Aorta (tissue), 5 donors: ENCODE results near the gene SELENON. TPM values are rescaled to one million over a fixed set of nuclear protein-coding genes. Genes with fewer than 3 reads are reported as not detected.

Experiments used
- ATAC-seq: fragments of 200-7000 bp; cut with Tn5 transposase; one replicate; pipeline ENCODE4 v1.9.1; 2022; ENCODE audit warnings: moderate library complexity; ENCODE audit not compliant: low FRiP score
- DNase-seq, 2 donors: peaks; one replicate each; pipeline ENCODE4 v3.0.0-alpha.2; 2020
- H3K27ac ChIP-seq, 2 donors: one replicate each; pipeline ENCODE4 v1.5.1; 2013; ENCODE audit warnings: low read length in 2 of 2, mild to moderate bottlenecking in 2 of 2, moderate library complexity in 2 of 2, control low read depth in 1 of 2, inconsistent platforms in 1 of 2, low read depth in 1 of 2
- H3K27me3 ChIP-seq, 2 donors: one replicate each; pipeline ENCODE4 v1.6.1; 2013; ENCODE audit warnings: control low read depth in 1 of 2, low read length in 1 of 2, mild to moderate bottlenecking in 1 of 2, moderate library complexity in 1 of 2; ENCODE audit not compliant: insufficient read depth in 2 of 2, control insufficient read depth in 1 of 2
- H3K36me3 ChIP-seq, 2 donors: one replicate each; pipeline ENCODE4 v1.6.1; 2013; ENCODE audit warnings: control low read depth in 1 of 2, low read length in 1 of 2, mild to moderate bottlenecking in 1 of 2; ENCODE audit not compliant: insufficient read depth in 2 of 2, control insufficient read depth in 1 of 2
- H3K4me1 ChIP-seq, 2 donors: one replicate each; pipeline ENCODE4 v1.6.1; 2013; ENCODE audit warnings: low read length in 2 of 2, control low read depth in 1 of 2, mild to moderate bottlenecking in 1 of 2, moderate library complexity in 1 of 2; ENCODE audit not compliant: insufficient read depth in 2 of 2, control insufficient read depth in 1 of 2
- H3K4me3 ChIP-seq, 2 donors: one replicate each; pipeline ENCODE4 v1.5.1; 2013; ENCODE audit warnings: low read length in 2 of 2, control low read depth in 1 of 2, mild to moderate bottlenecking in 1 of 2
- H3K9me3 ChIP-seq: one replicate; pipeline ENCODE4 v1.6.1; 2013; ENCODE audit warnings: mild to moderate bottlenecking, low read length; ENCODE audit not compliant: control insufficient read depth
- WGBS, 2 donors: extraction: QIAGEN DNeasy Blood & Tissue Kit; methylation state at CpG; one replicate each; pipeline ENCODE4 v1.1.7; 2013; 5-methylcytosine and 5-hydroxymethylcytosine counted together
- intact Hi-C, 2 donors: fragments of 100-400 bp; cut with DNase I; formaldehyde crosslinking; loops; one replicate each; pipeline versions ENCODE4 v1.14.2 to v1.15.0; 2022
- polyA plus RNA-seq, 2 donors: library from polyadenylated mRNA; stranded (reverse); fragments of 200-250 nt; gene quantifications; one replicate each; pipeline ENCODE4 v1.2.3, GENCODE V29; 2013
- total RNA-seq, 2 donors: library from RNA; stranded (reverse); fragmentation: NEBNext Ultra II Directional; extraction: Animal tissue kit (Norgen Biotek cat#: 25700); gene quantifications; one replicate each; pipeline ENCODE4 v1.2.1, GENCODE V29; 2021
- donor health status: healthy with polysubstance abuse.
- donor health status: Bipolar disorder and iron deficiency.
- donor health status: DM: no; HTN: no; CAD: no.
- donor health status: DM: no; HTN: no; CAD: no.
- donor health status: DM: yes; HTN: yes; CAD: no.

The SELENON gene
- total and polyA plus RNA-seq, 4 donors = 13.1 to 79.4 (median 52.4) TPM

DNA sequence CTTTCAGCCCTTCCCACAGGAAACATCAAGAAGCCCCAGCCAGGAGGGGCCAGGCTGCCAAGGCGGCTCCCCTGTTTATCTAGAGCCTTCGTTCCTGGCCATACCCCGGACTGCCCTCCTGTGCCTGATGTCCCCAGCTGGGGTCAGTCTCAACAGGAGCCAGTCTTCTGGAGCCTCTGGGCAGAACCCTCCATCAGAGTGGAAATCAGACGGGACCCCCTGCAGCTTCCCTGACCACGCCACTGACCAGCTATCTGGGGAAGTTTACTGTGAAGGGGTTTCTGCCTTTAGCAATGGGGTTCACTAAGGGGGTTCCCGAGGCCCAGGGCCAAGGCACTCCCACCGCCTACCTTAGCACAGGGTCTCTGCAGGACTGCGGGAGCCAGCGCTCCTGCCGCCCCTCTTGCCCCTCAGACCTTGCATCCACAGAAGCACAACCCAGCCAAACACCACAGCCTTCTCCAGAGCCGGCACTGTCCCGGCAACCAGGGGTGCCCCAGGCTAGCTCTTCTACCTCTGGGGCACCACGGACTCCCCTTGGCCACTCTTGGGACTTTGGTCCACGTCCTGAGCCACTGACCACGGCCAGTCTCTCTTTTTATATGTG, 16.2 kb downstream of the SELENON start:
- DNase-seq = no peak
- peaks cover 0 to 4% of the 10 kb centered on the region in 2 donors for H3K36me3 ChIP-seq
- H3K9me3 ChIP-seq = no peaks in the 10 kb centered on the region
- H3K27me3 ChIP-seq = no peaks in the 10 kb centered on the region
- H3K27ac ChIP-seq = no peak overlapping the region
- H3K4me3 ChIP-seq = no peak overlapping the region
- WGBS, 2 donors = 83% methylated on average over 15 of the region's 15 CpGs
- intact Hi-C loops = loop anchor here in 1 of 2 donors (5.0 kb wide), 1 partner anchor 569 kb away; the partner anchor contains the start of gene RSRP1
- H3K4me1 ChIP-seq = no peaks in the 10 kb centered on the region
- ATAC-seq = no peak

GRCh38 chr1:25817840-25818501, 18.0 kb downstream of the SELENON start:
- no peaks in the 10 kb centered on the region for H3K9me3 ChIP-seq
- 36 to 42% methylated on average over 8 of the region's 8 CpGs for WGBS, 2 donors
- H3K4me3 ChIP-seq = no peak overlapping the region
- DNase-seq = no peak
- no peak overlapping the region for H3K27ac ChIP-seq
- H3K36me3 ChIP-seq = peaks cover 0 to 4% of the 10 kb centered on the region in 2 donors
- H3K4me1 ChIP-seq = no peaks in the 10 kb centered on the region
- no peak for ATAC-seq
- H3K27me3 ChIP-seq = no peaks in the 10 kb centered on the region
- intact Hi-C loops = loop anchor here in 1 of 2 donors (5.0 kb wide), 1 partner anchor 571 kb away; the partner anchor contains the start of gene RSRP1

DNA sequence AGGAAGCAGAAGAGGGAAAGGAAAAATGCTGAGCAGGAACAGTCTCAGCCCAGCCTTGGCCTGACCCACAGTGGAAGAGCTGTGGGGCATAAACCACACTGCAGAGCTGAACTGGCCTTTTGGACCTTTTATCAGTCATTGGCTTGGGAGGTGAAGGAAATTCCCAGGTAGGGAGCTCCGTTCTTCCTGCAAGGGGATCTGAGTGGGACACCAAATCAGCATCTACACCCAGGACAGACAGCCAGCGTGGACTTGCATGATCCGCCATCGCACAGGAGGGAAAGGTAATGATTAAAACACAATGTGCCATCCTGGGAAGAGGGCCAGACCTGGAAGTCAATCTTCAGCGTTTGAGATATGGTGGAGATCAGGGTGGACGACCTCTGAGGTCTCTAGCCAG, 18.6 kb downstream of the SELENON start:
- H3K9me3 ChIP-seq = no peaks in the 10 kb centered on the region
- no peaks in the 10 kb centered on the region for H3K27me3 ChIP-seq
- no peaks in the 10 kb centered on the region for H3K4me1 ChIP-seq
- no peak for ATAC-seq
- no peak for DNase-seq
- WGBS, 2 donors = 49 to 57% methylated on average over 6 of the region's 6 CpGs
- peak overlapping the region in 1 of 2 donors; percentile 13 for H3K27ac ChIP-seq
- peaks cover 0 to 4% of the 10 kb centered on the region in 2 donors for H3K36me3 ChIP-seq
- H3K4me3 ChIP-seq = no peak overlapping the region
- intact Hi-C loops = loop anchor here in 1 of 2 donors (5.0 kb wide), 1 partner anchor 571 kb away; the partner anchor contains the start of gene RSRP1

GRCh38 chr1:25819491-25820246, 19.7 kb downstream of the SELENON start, which contains the start of gene MTFR1L:
TSS of gene MTFR1L (plus strand) at chr1:25819954. CDS start at chr1:25823105, 3,151 bp downstream.
- no peaks in the 10 kb centered on the region for H3K27me3 ChIP-seq
- H3K36me3 ChIP-seq = no peaks in the 10 kb centered on the region
- peak; percentile 94 for ATAC-seq
- 0 to 1% methylated on average over 53 to 64 of the region's 64 CpGs for WGBS, 2 donors
- peak; percentile 93 to 96 for DNase-seq
- H3K9me3 ChIP-seq = no peaks in the 10 kb centered on the region
- H3K27ac ChIP-seq = peak within 1 kb of the TSS in 1 of 2 donors; percentile 80
- peak within 1 kb of the TSS; percentile 77 to 88 for H3K4me3 ChIP-seq
- H3K4me1 ChIP-seq = no peaks in the 10 kb centered on the region
- intact Hi-C loops = loop anchor here (5.0 kb wide), 2 partner anchors 178 to 572 kb away; partner anchors contain the start of genes PAFAH2 (in 2 of the 2) and RSRP1 (in 1 of the 2)

- 1% methylated on average over 64 to 67 of the region's 67 CpGs for WGBS, 2 donors
These were observed 20.5 kb downstream of the SELENON start for GRCh38 chr1:25820247-25821111.

DNA sequence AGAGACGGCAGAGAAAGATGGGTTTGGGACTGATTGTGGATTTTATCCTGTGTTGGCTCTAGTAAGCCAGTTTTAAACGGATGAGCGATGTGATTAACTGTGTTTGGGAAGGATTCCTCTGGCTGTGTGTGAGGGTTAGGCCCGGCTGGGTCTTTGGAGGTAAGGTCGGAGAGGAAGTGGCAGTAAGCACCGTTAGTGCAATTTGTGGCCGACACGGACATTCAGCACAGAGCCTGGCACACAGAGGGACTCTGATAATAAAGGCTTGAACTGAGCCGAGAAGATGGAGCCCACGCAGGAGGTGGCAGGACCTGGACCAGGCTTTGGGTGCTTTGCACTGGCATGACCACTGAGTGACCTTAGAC, 21.1 kb downstream of the SELENON start:
- H3K27me3 ChIP-seq = no peaks in the 10 kb centered on the region
- no peak for DNase-seq
- no peaks in the 10 kb centered on the region for H3K4me1 ChIP-seq
- no peaks in the 10 kb centered on the region for H3K36me3 ChIP-seq
- H3K27ac ChIP-seq = peak overlapping the region in 1 of 2 donors; percentile 10
- intact Hi-C loops = loop anchor here (5.0 kb wide), 1 partner anchor 176 kb away; the partner anchor contains the start of gene PAFAH2 (in 2 of the 2)
- ATAC-seq = no peak
- H3K4me3 ChIP-seq = peak overlapping the region in 1 of 2 donors; percentile 77
- no peaks in the 10 kb centered on the region for H3K9me3 ChIP-seq
- 34 to 37% methylated on average over 10 of the region's 10 CpGs for WGBS, 2 donors

More at GRCh38 chr1:25820247-25821111, 20.5 kb downstream of the SELENON start:
- H3K9me3 ChIP-seq = no peaks in the 10 kb centered on the region
- DNase-seq = peak in 1 of 2 donors; percentile 75
- H3K4me3 ChIP-seq = peak overlapping the region; percentile 77 to 88
- intact Hi-C loops = loop anchor here (5.0 kb wide), 1 partner anchor 177 kb away; the partner anchor contains the start of gene PAFAH2 (in 2 of the 2)
- H3K36me3 ChIP-seq = no peaks in the 10 kb centered on the region
- no peaks in the 10 kb centered on the region for H3K4me1 ChIP-seq
- H3K27ac ChIP-seq = peak overlapping the region in 1 of 2 donors; percentile 58
- ATAC-seq = peak; percentile 49
- H3K27me3 ChIP-seq = no peaks in the 10 kb centered on the region

DNA sequence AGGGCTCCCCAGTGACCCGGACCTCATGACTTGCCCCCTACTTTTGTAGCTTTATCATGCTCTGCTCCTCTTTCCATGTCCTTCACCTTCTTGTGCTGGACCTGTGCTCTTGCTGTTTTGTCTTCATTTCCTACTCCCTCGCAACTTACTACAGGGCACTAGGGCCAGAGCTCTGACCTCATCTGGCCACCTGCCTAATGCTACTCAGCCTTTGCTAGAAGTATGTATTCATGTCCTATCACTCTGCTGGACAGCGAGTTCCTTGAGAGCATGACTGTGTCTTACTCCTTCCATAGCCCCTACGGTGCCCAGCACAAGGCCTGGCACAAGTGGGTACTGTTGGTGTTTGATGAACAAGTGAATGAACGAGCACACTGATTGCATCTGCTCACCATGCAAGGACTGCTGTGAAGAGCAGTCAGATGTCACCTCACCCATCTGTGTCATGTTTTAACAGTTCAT, 21.7 kb downstream of the SELENON start:
- ATAC-seq (peak; percentile 23), DNase-seq (no peak)
- Histone ChIP-seq H3K27me3 (no peaks in the 10 kb centered on the region), H3K4me1 (no peaks in the 10 kb centered on the region), H3K27ac (peak overlapping the region in 1 of 2 donors; percentile 23), H3K36me3 (peaks cover 0 to 4% of the 10 kb centered on the region in 2 donors), H3K9me3 (no peaks in the 10 kb centered on the region), H3K4me3 (no peak overlapping the region)
- WGBS, 2 donors = 10 to 13% methylated on average over 5 of the region's 5 CpGs
- intact Hi-C loops = loop anchor here (5.0 kb wide), 1 partner anchor 176 kb away; the partner anchor contains the start of gene PAFAH2 (in 2 of the 2)
